GM12864 (cell line): ENCODE measurements around the gene MICA.
"Not testable (repeated sequence)": the region's sequence is repeated elsewhere in the genome, so short reads cannot be mapped to it uniquely, and the experiment has no call there.

Experiments used
- DNase-seq: peaks from one replicate; pipeline ENCODE4 v3.0.0-alpha.2; 2011; ENCODE audit warnings: low read depth
- H3K4me3 ChIP-seq: 2 replicates; pipeline ENCODE4 v1.5.1; 2011; ENCODE audit warnings: mild to moderate bottlenecking, low read depth, low read length, control low read depth
- CTCF ChIP-seq: IDR thresholded peaks from 2 replicates; pipeline ENCODE4 v1.5.1; 2011; ENCODE audit warnings: low read depth, mild to moderate bottlenecking, moderate library complexity, low read length, control low read depth, inconsistent platforms; ENCODE audit errors: missing control alignments

Gene MICA

GRCh38 chr6:31400467-31401289 lies 2.7 kb upstream of the MICA start:
- peak overlapping the region; percentile 59 for H3K4me3 ChIP-seq
- TF ChIP-seq CTCF = no peak
- peak; percentile 48 for DNase-seq

GRCh38 chr6:31401403-31401802 lies 2.0 kb upstream of the MICA start:
- TF ChIP-seq CTCF = no peak
- peak overlapping the region; percentile 59 for H3K4me3 ChIP-seq
- no peak for DNase-seq

- peak overlapping the region; percentile 59 for H3K4me3 ChIP-seq
- TF ChIP-seq CTCF = peak; percentile 20
- DNase-seq = no peak
These were observed 792 bp upstream of the MICA start for GRCh38 chr6:31402324-31403282.

- not testable (repeated sequence) for DNase-seq
- H3K4me3 ChIP-seq = peak overlapping the region; percentile 59
These were observed 618 bp downstream of the MICA start for GRCh38 chr6:31404061-31404364.

GRCh38 chr6:31405996-31406395 lies 2.6 kb downstream of the MICA start:
- TF ChIP-seq CTCF = no peak
- H3K4me3 ChIP-seq = no peak overlapping the region
- no peak for DNase-seq

GRCh38 chr6:31407699-31408098 lies 4.3 kb downstream of the MICA start:
- H3K4me3 ChIP-seq = no peak overlapping the region
- DNase-seq = no peak
- TF ChIP-seq CTCF = no peak

- no peak for DNase-seq
- no peak overlapping the region for H3K4me3 ChIP-seq
- no peak for TF ChIP-seq CTCF
These were observed 9.1 kb downstream of the MICA start for GRCh38 chr6:31412506-31412905.

GRCh38 chr6:31414148-31414770 lies 10.9 kb downstream of the MICA start:
- DNase-seq, H3K4me3 ChIP-seq: not testable (repeated sequence)
